Lung (tissue), 12 donors: ENCODE data around the gene PODXL. TPM values are rescaled to one million over a fixed set of nuclear protein-coding genes. Genes with fewer than 3 reads are reported as not detected.
A peak's percentile ranks its signal among the peaks of the same experiment; 100 is the strongest.

ENCODE experiments used
- ATAC-seq: fragments of 200-7000 bp; cut with Tn5 transposase; one replicate; pipeline ENCODE4 v1.9.1; 2020; ENCODE audit warnings: moderate number of reproducible peaks; ENCODE audit not compliant: insufficient read depth, low FRiP score
- DNase-seq, 3 donors: peaks; one replicate each; pipeline ENCODE4 v3.0.0-alpha.2; 2013 to 2017
- H3K27ac ChIP-seq, 2 donors: one replicate each; pipeline ENCODE4 v1.5.1; 2013; ENCODE audit warnings: mild to moderate bottlenecking in 2 of 2, moderate library complexity in 2 of 2, control low read depth in 1 of 2, inconsistent platforms in 1 of 2, low read depth in 1 of 2, low read length in 1 of 2
- H3K27me3 ChIP-seq, 3 donors: one replicate each; pipeline ENCODE4 v1.5.1; 2013; ENCODE audit warnings: low read length in 2 of 3; ENCODE audit not compliant: control insufficient read depth in 3 of 3, insufficient read depth in 3 of 3
- H3K36me3 ChIP-seq, 4 donors: one replicate each; pipeline ENCODE4 v1.5.1; 2013; ENCODE audit warnings: low read length in 4 of 4, mild to moderate bottlenecking in 1 of 4, moderate library complexity in 1 of 4; ENCODE audit not compliant: control insufficient read depth in 4 of 4, insufficient read depth in 4 of 4
- H3K4me1 ChIP-seq, 5 donors: one replicate each; pipeline ENCODE4 v1.5.1; 2013; ENCODE audit warnings: low read length in 5 of 5, mild to moderate bottlenecking in 2 of 5, moderate library complexity in 1 of 5; ENCODE audit not compliant: control insufficient read depth in 5 of 5, insufficient read depth in 5 of 5
- H3K4me3 ChIP-seq: one replicate; pipeline ENCODE4 v1.5.1; 2013; ENCODE audit warnings: mild to moderate bottlenecking, control low read depth, moderate library complexity
- H3K9ac ChIP-seq, 2 donors: one replicate each; pipeline ENCODE4 v1.5.1; 2013; ENCODE audit warnings: low read length in 2 of 2, control low read depth in 1 of 2; ENCODE audit not compliant: insufficient read depth in 1 of 2
- H3K9me3 ChIP-seq, 4 donors: one replicate each; pipeline ENCODE4 v1.5.1; 2013; ENCODE audit warnings: low read length in 3 of 4, mild to moderate bottlenecking in 1 of 4, moderate library complexity in 1 of 4; ENCODE audit not compliant: control insufficient read depth in 4 of 4, insufficient read depth in 3 of 4
- CTCF ChIP-seq: IDR thresholded peaks from 2 replicates; pipeline ENCODE4 v1.5.1; 2012; ENCODE audit warnings: mild to moderate bottlenecking; ENCODE audit errors: control extremely low read depth, extremely low read depth
- WGBS, 2 donors: extraction: QIAGEN DNeasy Blood & Tissue Kit; methylation state at CpG; one replicate each; pipeline ENCODE4 v1.1.7; 2013; 5-methylcytosine and 5-hydroxymethylcytosine counted together
- polyA plus RNA-seq, 2 donors: library from polyadenylated mRNA; stranded (reverse); fragments of 200-250 nt; gene quantifications; one replicate each; pipeline ENCODE4 v1.2.1, GENCODE V29; 2013
- total RNA-seq, 2 donors: library from RNA; depleted of rRNA in 1 of 2; stranded (reverse); fragments of >200 nt in 1 of 2; gene quantifications; one replicate each; pipeline ENCODE4 v1.2.1, GENCODE V29; 2014 to 2021
- donor health status: control.
- donor health status: control.
- donor health status: Bipolar disorder and iron deficiency.
- donor health status: healthy.
- donor health status: DM: yes; HTN: yes; CAD: no.

The PODXL gene
- total and polyA plus RNA-seq, 4 donors = 24.3 to 133 (median 57.6) TPM

GRCh38 chr7:131586259-131586658 is 29.8 kb upstream of the PODXL start:
- H3K9ac ChIP-seq = no peak overlapping the region
- DNase-seq (peak in 2 of 3 donors; percentile 22 to 50), ATAC-seq (no peak)
- no peaks in the 10 kb centered on the region for H3K27me3 ChIP-seq
- H3K4me3 ChIP-seq = no peak overlapping the region
- H3K27ac ChIP-seq = no peak overlapping the region
- no peak for TF ChIP-seq CTCF
- peaks cover 0 to 17% (median 0%) of the 10 kb centered on the region in 5 donors for H3K4me1 ChIP-seq
- no peaks in the 10 kb centered on the region for H3K36me3 ChIP-seq
- H3K9me3 ChIP-seq = peaks cover 0 to 7% (median 0%) of the 10 kb centered on the region in 4 donors
- 34 to 52% methylated on average over 5 of the region's 5 CpGs for WGBS, 2 donors

- TF ChIP-seq CTCF = no peak
- DNase-seq = no peak
- Histone ChIP-seq H3K27ac (no peak overlapping the region), H3K9ac (no peak overlapping the region), H3K4me3 (no peak overlapping the region), H3K27me3 (no peaks in the 10 kb centered on the region), H3K4me1 (peaks cover 0 to 20% (median 0%) of the 10 kb centered on the region in 5 donors), H3K9me3 (peaks cover 0 to 7% (median 0%) of the 10 kb centered on the region in 4 donors), H3K36me3 (no peaks in the 10 kb centered on the region)
- no peak for ATAC-seq
- WGBS, 2 donors = 92 to 94% methylated on average over 9 of the region's 9 CpGs
Observed at GRCh38 chr7:131583430-131583829, 27.0 kb upstream of the PODXL start.

- no peak for ATAC-seq
- Histone ChIP-seq H3K4me1 (peaks cover 0 to 9% (median 0%) of the 10 kb centered on the region in 5 donors), H3K36me3 (no peaks in the 10 kb centered on the region), H3K9ac (no peak overlapping the region), H3K27ac (peak overlapping the region; percentile 61 to 89), H3K27me3 (no peaks in the 10 kb centered on the region), H3K9me3 (no peaks in the 10 kb centered on the region), H3K4me3 (no peak overlapping the region)
- peak; percentile 41 to 64 (median 42) for DNase-seq
- no peak for TF ChIP-seq CTCF
- WGBS, 2 donors = 41 to 55% methylated on average over 16 of the region's 16 CpGs
Observed at GRCh38 chr7:131581241-131582051, 25.0 kb upstream of the PODXL start.
